K562 (cell line): ENCODE results near the gene URAD. TPM values are rescaled to one million over a fixed set of nuclear protein-coding genes. Genes with fewer than 3 reads are reported as not detected.

Source experiments
- ATAC-seq: fragments of 200-7000 bp; cut with Tn5 transposase; 3 replicates; pipeline ENCODE4 v1.9.1; 2020; ENCODE audit warnings: moderate library complexity
- BruUV-seq: library from RNA; stranded (reverse); fragments of 400-500 nt; replicated peaks from 2 replicates; lab custom pipeline; 2021; lab: Mats Ljungman, UMichigan
- CTCF ChIA-PET: fragments of 300-600 bp; formaldehyde crosslinking; extraction: SDS; loops from one replicate; lab custom pipeline; 2021; ENCODE audit warnings: low intra/inter-chr PET ratio; lab: Yijun Ruan, JAX
- POLR2A ChIA-PET: fragments of 300-600, 350-650 bp; sonication (Branson Sonifier 250); formaldehyde crosslinking; extraction: SDS; loops from one replicate; lab custom pipeline; 2021; ENCODE audit warnings: antibody characterized with exemption, inconsistent platforms; lab: Yijun Ruan, JAX
- DNase-seq, 4 experiments: peaks; one replicate each; pipeline versions ENCODE4 v3.0.0 to v3.0.0-alpha.2; 2011 to 2018; ENCODE audit warnings: low spot score in 3 of 4, mixed read lengths in 3 of 4; ENCODE audit errors: extremely low read depth in 1 of 4
- FAIRE-seq: peaks from 2 replicates; lab custom pipeline; 2011; peaks lifted over from hg19 to GRCh38; lab: Jason Lieb, UNC
- H2AFZ ChIP-seq: 2 replicates; pipeline ENCODE4 v1.6.0; 2011; ENCODE audit warnings: low read depth, low read length, control low read depth, inconsistent platforms
- H3K27ac ChIP-seq: fragments of 200-600 bp; 3 replicates; pipeline ENCODE4 v1.8.0; 2011; ENCODE audit warnings: low read depth, mild to moderate bottlenecking, control low read depth, inconsistent platforms, low read length, moderate library complexity, mixed read lengths; ENCODE audit errors: extremely low read depth
- H3K27me3 ChIP-seq, 2 experiments: fragments of 300-600 bp in 1 of 2; 2 replicates in 1 of 2; 3 replicates in 1 of 2; pipeline versions ENCODE4 v1.6.0 to v1.8.0; 2011; ENCODE audit warnings: inconsistent platforms in 2 of 2, low read length in 2 of 2, mild to moderate bottlenecking in 1 of 2, mixed read lengths in 1 of 2, moderate library complexity in 1 of 2; ENCODE audit not compliant: control insufficient read depth in 2 of 2, insufficient read depth in 2 of 2
- H3K36me3 ChIP-seq: fragments of 300-600 bp; 3 replicates; pipeline ENCODE4 v1.8.0; 2011; ENCODE audit warnings: mild to moderate bottlenecking, low read length, inconsistent platforms; ENCODE audit not compliant: control insufficient read depth, insufficient read depth
- H3K4me1 ChIP-seq, 2 experiments: fragments of 200-600 bp in 1 of 2; replicated peaks in 1 of 2; 2 replicates in 1 of 2; 3 replicates in 1 of 2; pipeline versions ENCODE4 v1.5.1 to v1.8.0; 2011; ENCODE audit warnings: inconsistent platforms in 2 of 2, low read length in 2 of 2, mild to moderate bottlenecking in 1 of 2, mixed read lengths in 1 of 2, moderate library complexity in 1 of 2; ENCODE audit not compliant: control insufficient read depth in 2 of 2, insufficient read depth in 2 of 2
- H3K4me2 ChIP-seq: 2 replicates; pipeline ENCODE4 v1.6.1; 2011; ENCODE audit warnings: low read length, control low read depth, inconsistent platforms, mixed read lengths; ENCODE audit not compliant: insufficient read depth
- H3K4me3 ChIP-seq: fragments of 200-600 bp; sonication (generic), shearing (Covaris generic); 2 replicates; pipeline ENCODE4 v1.5.1; 2016; ENCODE audit warnings: control low read depth, inconsistent platforms
- H3K79me2 ChIP-seq: fragments of 200-600 bp; 3 replicates; pipeline ENCODE4 v1.8.0; 2011; ENCODE audit warnings: low read length, inconsistent platforms; ENCODE audit not compliant: control insufficient read depth, insufficient read depth
- H3K9ac ChIP-seq, 2 experiments: 2 replicates each; pipeline versions ENCODE4 v1.6.0 to v1.6.1; 2011; ENCODE audit warnings: low read depth in 2 of 2, low read length in 2 of 2, control low read depth in 1 of 2, inconsistent platforms in 1 of 2, mild to moderate bottlenecking in 1 of 2, mixed read lengths in 1 of 2; ENCODE audit not compliant: insufficient read depth in 1 of 2
- H3K9me1 ChIP-seq: one replicate; pipeline ENCODE4 v1.6.0; 2011; ENCODE audit warnings: inconsistent platforms, mild to moderate bottlenecking, low read length, moderate library complexity; ENCODE audit not compliant: control insufficient read depth, insufficient read depth
- H3K9me3 ChIP-seq: replicated peaks from 2 replicates; pipeline ENCODE4 v1.5.1; 2011; ENCODE audit warnings: low read depth, low read length, inconsistent platforms; ENCODE audit not compliant: control insufficient read depth, insufficient read depth
- H4K20me1 ChIP-seq: replicated peaks from 2 replicates; pipeline ENCODE4 v1.6.1; 2011; ENCODE audit warnings: low read length, inconsistent platforms, mixed read lengths; ENCODE audit not compliant: control insufficient read depth, insufficient read depth
- C11orf30 ChIP-seq: fragments of 450-650 bp; IDR thresholded peaks from 2 replicates; pipeline ENCODE4 v1.6.1; 2016; ENCODE audit warnings: low read depth, mild to moderate bottlenecking
- IRF2 ChIP-seq: sonication (generic); formaldehyde crosslinking; IDR thresholded peaks from 2 replicates; pipeline ENCODE4 v1.8.1; 2022; ENCODE audit warnings: mild to moderate bottlenecking, missing genetic modification reagents
- KAT7 ChIP-seq: sonication (generic); formaldehyde crosslinking; IDR thresholded peaks from 2 replicates; pipeline ENCODE4 v1.8.0; 2022; ENCODE audit warnings: missing genetic modification reagents, mild to moderate bottlenecking, borderline replicate concordance
- NCOA2 ChIP-seq, 2 experiments: fragments of 450-650 bp; IDR thresholded peaks; 2 replicates each; pipeline ENCODE4 v1.6.1; 2018; ENCODE audit warnings: mild to moderate bottlenecking in 2 of 2, moderate library complexity in 1 of 2; ENCODE audit not compliant: partially characterized antibody in 2 of 2
- SMAD4 ChIP-seq: fragments of 250-450 bp; sonication (Bioruptor Pico); conservative IDR thresholded peaks from 2 replicates; pipeline ENCODE4 v1.8.0; 2021; ENCODE audit warnings: inconsistent platforms, mild to moderate bottlenecking, moderate library complexity
- ZBTB40 ChIP-seq, 2 experiments: fragments of 450-650 bp in 1 of 2; sonication (generic) in 1 of 2; formaldehyde crosslinking in 1 of 2; IDR thresholded peaks; 2 replicates each; pipeline versions ENCODE4 v1.7.1 to v1.9.0; 2016 to 2022; ENCODE audit warnings: inconsistent platforms in 1 of 2, mild to moderate bottlenecking in 1 of 2, missing genetic modification reagents in 1 of 2
- ZBTB5 ChIP-seq: fragments of 450-650 bp; IDR thresholded peaks from 2 replicates; pipeline ENCODE4 v1.6.1; 2017; ENCODE audit warnings: antibody characterized with exemption
- ZNF384 ChIP-seq: IDR thresholded peaks from 2 replicates; pipeline ENCODE4 v1.6.1; 2012; ENCODE audit warnings: low read depth, low read length, improper control_type of control experiment
- ZNF75A ChIP-seq: fragments of 450-650 bp; formaldehyde crosslinking; IDR thresholded peaks from 2 replicates; pipeline ENCODE4 v1.4.0; 2020; ENCODE audit warnings: mild to moderate bottlenecking
- WGBS: fragments of 100-300 bp; shearing (Covaris generic); methylation state at CpG from one replicate; pipeline ENCODE4 v1.1.6; 2016; ENCODE audit warnings: low coverage, mixed read lengths; ENCODE audit not compliant: insufficient coverage; ENCODE audit errors: missing lambda C conversion rate; 5-methylcytosine and 5-hydroxymethylcytosine counted together
- in situ Hi-C: fragments of 300-500 bp; cut with MboI; formaldehyde crosslinking; loops from 4 replicates; pipeline ENCODE4 v1.15.0; 2018; ENCODE audit warnings: inconsistent platforms, mixed read lengths
- intact Hi-C: fragments of 100-400 bp; cut with micrococcal nuclease; formaldehyde crosslinking; loops from 2 replicates; pipeline ENCODE4 v1.14.2; 2022
- polyA plus RNA-seq, 8 experiments: library from polyadenylated mRNA; depleted of rRNA in 4 of 8; stranded (reverse) in 5 of 8; unstranded in 3 of 8; fragments of >200 nt; fragmentation: Nextera tagmentation in 2 of 8; fragmentation: Illumina TruSeq in 1 of 8; extraction: Ambion mirVana in 2 of 8; extraction: Trizol in 1 of 8; gene quantifications; 2 replicates each; pipeline versions ENCODE4 v1.2.1 to v1.2.3, GENCODE V29; 2011 to 2014; ENCODE audit warnings: inconsistent platforms in 1 of 8, missing spikeins in 1 of 8
- total RNA-seq, 7 experiments: library from RNA; depleted of rRNA in 6 of 7; stranded (reverse); fragments of >200 nt in 6 of 7; fragmentation: Illumina TruSeq in 2 of 7; extraction: Trizol in 2 of 7; gene quantifications; 2 replicates each; pipeline versions ENCODE4 v1.2.1 to v1.2.3, GENCODE V29; 2011 to 2021; ENCODE audit warnings: low replicate concordance in 1 of 7

URAD gene
- total and polyA plus RNA-seq, 9 of the 15 experiments (the other 6 are each of a cell fraction or from before 2014, with no cell fraction given): not detected

DNA sequence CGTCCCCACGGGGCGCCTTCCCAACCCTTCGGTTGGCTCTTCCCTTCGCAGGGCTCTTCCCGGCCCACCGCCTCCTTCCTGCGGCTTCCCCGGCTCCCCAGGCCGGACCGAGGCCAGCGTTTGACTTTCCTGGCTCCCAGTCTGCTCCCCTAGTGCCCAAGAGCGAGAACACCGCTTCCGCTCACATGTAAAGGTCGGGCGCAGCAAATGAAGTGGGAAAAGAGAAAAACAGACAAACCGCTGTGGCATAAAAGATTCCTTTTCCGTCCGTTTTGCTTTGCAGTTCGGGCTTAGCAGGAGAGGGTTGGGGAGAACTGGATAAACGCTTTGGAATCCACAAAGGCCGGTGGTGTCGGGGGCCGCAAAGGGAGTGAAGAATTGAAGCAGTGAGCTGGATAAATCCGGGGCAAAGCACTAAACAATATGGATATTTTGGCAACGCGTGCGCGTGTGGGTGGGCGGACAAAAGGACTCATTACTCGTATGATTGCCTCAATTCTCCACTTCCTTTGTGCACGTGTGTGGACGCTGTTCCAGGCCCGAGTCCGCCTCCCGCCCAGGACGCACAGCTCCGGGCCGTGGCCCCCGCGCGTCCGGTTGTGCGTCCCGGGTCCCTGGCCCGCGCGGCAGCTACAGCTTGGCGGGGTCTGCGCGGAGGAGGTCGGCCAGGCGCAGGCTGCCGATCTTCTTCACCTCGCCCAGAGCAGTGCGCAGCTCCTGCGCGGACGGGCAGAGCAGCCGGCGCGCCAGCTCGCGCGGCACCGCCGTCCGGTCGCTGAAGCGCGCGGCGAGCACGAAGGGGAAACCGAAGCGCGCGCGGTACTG, 10.8 kb downstream of the URAD start:
- Histone ChIP-seq H3K27ac (no peak overlapping the region), H3K9ac (no peak overlapping the region), H3K4me2 (no peak overlapping the region), H3K4me1 (0 out of 5 replicates have a peak, but pooled peaks cover 0 to 3% of the 10 kb centered on the region in 2 experiments), H3K79me2 (no peaks in the 10 kb centered on the region), H4K20me1 (no peaks in the 10 kb centered on the region), H3K9me1 (no peaks in the 10 kb centered on the region), H2AFZ (no peak overlapping the region), H3K27me3 (peaks cover 3 to 42% of the 10 kb centered on the region in 2 experiments; a peak in 4 of 5 replicates), H3K4me3 (no peak overlapping the region), H3K36me3 (no peaks in the 10 kb centered on the region), H3K9me3 (no peaks in the 10 kb centered on the region)
- POLR2A ChIA-PET: interaction anchor here (0.6 to 1.1 kb wide), 2 partner anchors 15 to 126 kb away, joined by 3 to 4 read pairs; no protein-coding TSS in a partner anchor
- ATAC-seq: no peak
- no peak for FAIRE-seq
- WGBS: 35% methylated on average over 43 of the region's 80 CpGs
- intact Hi-C loops: no loop called here
- in situ Hi-C loops: no loop called here
- DNase-seq: no peak
- BruUV-seq: no TSS peak
- CTCF ChIA-PET: no interaction called here
- TF ChIP-seq SMAD4 (CRISPR knock-in tag) (no peak), ZBTB40 (IDR thresholded peaks at IDR 0.05) (no peak), ZBTB40 (CRISPR knock-in tag; IDR thresholded peaks at IDR 0.05) (no peak), IRF2 (CRISPR knock-in tag) (no peak), ZNF75A (CRISPR knock-in tag) (no peak), ZNF384 (no peak), NCOA2 (IDR thresholded peaks at IDR 0.05; ENCODE audit: partially characterized antibody in 2 of 2) (no peak), KAT7 (no peak), ZBTB5 (no peak), C11orf30 (no peak)
